Central memory CD4-positive, alpha-beta T cell (primary cell): Measurements from ENCODE around the gene ZDHHC22.
"Not testable (repeated sequence)": the region's sequence is repeated elsewhere in the genome, so short reads cannot be mapped to it uniquely, and the experiment has no call there.

Experiments used
- DNase-seq: peaks from one replicate; pipeline ENCODE4 v3.0.0; 2022
- total RNA-seq, 3 experiments: gene quantifications; one replicate each; lab custom pipeline; 2026; lab: John Stamatoyannopoulos, UW

The ZDHHC22 gene
- total RNA-seq, result 0 reads per million in 3 experiments

GRCh38 chr14:77141214-77142004 is at the start of gene ZDHHC22:
Gene ZDHHC22 (minus strand): TSS chr14:77141791. CDS start chr14:77139738, 2,053 bp downstream.
- no peak for DNase-seq

GRCh38 chr14:77190977-77191376 is 49.4 kb upstream of the ZDHHC22 start:
- DNase-seq, result no peak

- no peak for DNase-seq
These were observed 47.9 kb upstream of the ZDHHC22 start for GRCh38 chr14:77189479-77189878.

GRCh38 chr14:77187649-77188012 is 46.0 kb upstream of the ZDHHC22 start:
- no peak for DNase-seq

GRCh38 chr14:77186911-77187648 is 45.5 kb upstream of the ZDHHC22 start:
- DNase-seq, result no peak

GRCh38 chr14:77185093-77185465 is 43.5 kb upstream of the ZDHHC22 start:
- no peak for DNase-seq

GRCh38 chr14:77184396-77185092 is 43.0 kb upstream of the ZDHHC22 start:
- no peak for DNase-seq

GRCh38 chr14:77183896-77184295 is 42.3 kb upstream of the ZDHHC22 start:
- DNase-seq, result no peak

- DNase-seq, result peak; percentile 45
These were observed 40.2 kb upstream of the ZDHHC22 start, which contains the start of gene TMEM63C for GRCh38 chr14:77181603-77182437. Gene TMEM63C (plus strand): TSS chr14:77181798. CDS start chr14:77218814, 37,016 bp downstream.

- DNase-seq, result no peak
These were observed 39.4 kb upstream of the ZDHHC22 start for GRCh38 chr14:77180726-77181602.

- DNase-seq, result no peak
These were observed 37.1 kb upstream of the ZDHHC22 start for GRCh38 chr14:77178656-77179055.

GRCh38 chr14:77177702-77178101 is 36.1 kb upstream of the ZDHHC22 start:
- no peak for DNase-seq

- DNase-seq, result no peak
These were observed 34.3 kb upstream of the ZDHHC22 start for GRCh38 chr14:77175843-77176242.

- not testable (repeated sequence) for DNase-seq
These were observed 32.5 kb upstream of the ZDHHC22 start for GRCh38 chr14:77173911-77174617.

- DNase-seq, result no peak
These were observed 31.3 kb upstream of the ZDHHC22 start for GRCh38 chr14:77172916-77173315.

GRCh38 chr14:77170045-77170444 is 28.5 kb upstream of the ZDHHC22 start:
- DNase-seq, result no peak

- no peak for DNase-seq
These were observed 19.4 kb upstream of the ZDHHC22 start for GRCh38 chr14:77161011-77161410.

- no peak for DNase-seq
These were observed 17.3 kb upstream of the ZDHHC22 start for GRCh38 chr14:77158882-77159255.

GRCh38 chr14:77158175-77158881 is 16.7 kb upstream of the ZDHHC22 start:
- no peak for DNase-seq

- no peak for DNase-seq
These were observed 16.1 kb upstream of the ZDHHC22 start for GRCh38 chr14:77157740-77158139.
